ENCODE results near the gene STK32C.

- TF ChIP-seq CTCF (conservative IDR thresholded peaks at IDR 0.05) (no peak), EZH2 (IDR thresholded peaks at IDR 0.05; ENCODE audit: low read depth) (no peak)
These were observed 66.7 kb downstream of the STK32C start for GRCh38 chr10:132241086-132241485.
